Measurements from ENCODE around the gene DIDO1. TPM values are rescaled to one million over a fixed set of nuclear protein-coding genes. Genes with fewer than 3 reads are reported as not detected.

Gene DIDO1
- total and polyA plus RNA-seq, 2 of the 4 experiments (the other 2 are of a cell fraction), result 21.8 to 28.1 TPM

DNA sequence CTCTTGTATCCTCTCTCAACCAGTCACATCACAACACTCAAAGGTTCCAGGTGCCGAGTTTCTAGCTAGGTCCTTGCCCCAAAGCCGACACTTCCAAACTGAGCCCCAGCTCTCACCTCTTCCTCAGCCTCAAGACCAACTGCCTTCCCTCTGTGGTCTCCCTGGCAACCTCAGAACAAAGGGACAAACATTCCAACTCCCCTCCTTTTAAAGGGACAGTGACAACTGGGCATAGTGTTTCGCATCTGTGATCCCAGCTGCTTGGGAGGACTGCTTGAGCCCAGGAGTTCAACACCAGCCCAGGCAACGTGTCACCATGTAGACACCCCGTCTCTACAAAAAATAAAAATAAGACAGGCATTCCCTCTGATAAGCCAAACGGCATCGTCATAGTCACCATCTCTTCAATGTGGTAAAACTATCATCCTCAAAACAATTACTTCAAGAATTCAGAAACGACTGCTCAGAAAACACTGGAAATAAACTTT is 11.3 kb downstream of the DIDO1 start:
- in situ Hi-C loops (cut with MboI; ENCODE audit: low sequenced_read_pairs), result no loop called here
- peak; percentile 50; the same call in 1 of the 2 replicates for ATAC-seq (ENCODE audit: low read depth)
- Histone ChIP-seq H3K4me3 (ENCODE audit: insufficient read depth, low read depth, low read length) (no peak overlapping the region), H2AFZ (replicated peaks; ENCODE audit: low read length, poor library complexity) (no peak overlapping the region), H3K9me1 (ENCODE audit: insufficient read depth, low read length) (peaks cover 16% of the 10 kb centered on the region), H3K18ac (ENCODE audit: low read depth, low read length) (no peak overlapping the region), H3K36me3 (ENCODE audit: control insufficient read depth, insufficient read depth, low read length) (peaks cover 26% of the 10 kb centered on the region), H2AK9ac (replicated peaks; ENCODE audit: low read depth, low read length, poor library complexity) (no peak overlapping the region), H4K5ac (ENCODE audit: low read depth, low read length) (no peak overlapping the region), H2AK5ac (ENCODE audit: low read depth, low read length) (peak overlapping the region; percentile 11; the same call in 1 of the 2 replicates), H3K4ac (ENCODE audit: low read depth, low read length) (no peak overlapping the region), H2BK5ac (ENCODE audit: low read depth, low read length, poor library complexity, severe bottlenecking) (no peak overlapping the region), H2BK15ac (ENCODE audit: low read depth, low read length) (no peak overlapping the region), H3K9me3 (ENCODE audit: control insufficient read depth, insufficient read depth, low read length) (no peaks in the 10 kb centered on the region), H2BK20ac (ENCODE audit: low read depth, low read length) (no peak overlapping the region), H4K91ac (ENCODE audit: insufficient read depth, low read depth, low read length) (no peak overlapping the region), H3K23ac (ENCODE audit: low read depth, low read length) (peak overlapping the region; percentile 70; the same call in 1 of the 2 replicates), H3K27ac (ENCODE audit: insufficient read depth, low read length) (no peak overlapping the region), H3K27me3 (ENCODE audit: control insufficient read depth, insufficient read depth, low read length) (no peaks in the 10 kb centered on the region), H3K56ac (ENCODE audit: extremely low read depth, insufficient read depth, low read length) (no peak overlapping the region), H3K9ac (ENCODE audit: low read depth, low read length) (no peak overlapping the region), H4K20me1 (ENCODE audit: insufficient read depth, low read length) (peaks cover 95% of the 10 kb centered on the region), H3K4me2 (ENCODE audit: low read depth, low read length) (no peak overlapping the region; the same call in 1 of the 2 replicates), H3K79me1 (ENCODE audit: low read depth in 1 of 2, low read length in 2 of 2) (peaks cover 16 to 86% of the 10 kb centered on the region in 2 experiments; a peak in 3 of 4 replicates), H4K8ac (ENCODE audit: low read depth in 2 of 2, low read length in 2 of 2) (no peak overlapping the region), H3K14ac (replicated peaks; ENCODE audit: low read depth, low read length) (0 out of 2 replicates have a peak overlapping the region, but pooled peaks have one; percentile 37), H3K4me1 (ENCODE audit: control insufficient read depth, insufficient read depth, low read length) (peaks cover 12% of the 10 kb centered on the region; the same call in 1 of the 2 replicates), H2BK120ac (ENCODE audit: low read depth, low read length) (no peak overlapping the region)
- TF ChIP-seq SMC3 (IDR thresholded peaks at IDR 0.05; ENCODE audit: low read depth, low read length), result no peak
- no peak for TF ChIP-seq NFE2L2 (IDR thresholded peaks at IDR 0.05; ENCODE audit: low read depth, low read length)
- no peak for TF ChIP-seq CHD1 (IDR thresholded peaks at IDR 0.05; ENCODE audit: low read depth, low read length)
- peak; percentile 19 for DNase-seq
- 77% methylated on average over 3 of the region's 8 CpGs; no CpG with 5 or more reads in 1 of the 2 experiments for WGBS, 2 experiments (ENCODE audit: extremely low coverage in 2 of 2, insufficient read length in 1 of 2)
- intact Hi-C loops (cut with micrococcal nuclease), result loop anchor here (5.0 kb wide), 1 partner anchor 53 kb away; the partner anchor contains the start of gene TCFL5
- dilution Hi-C loops (cut with HindIII; ENCODE audit: low sequenced_read_pairs, unreplicated experiment), result no loop called here
- ChIA-PET POLR2A (ENCODE audit: unreplicated experiment) (no interaction called here), CTCF (no interaction called here)
- BruUV-seq (replicated peaks), result no TSS peak

All from IMR-90 (cell line).